Raji (cell line): Measurements from ENCODE around the gene RHOT1.

ENCODE experiments used
- POLR2A ChIP-seq: IDR thresholded peaks from 2 replicates; pipeline ENCODE4 v1.6.1; 2011; ENCODE audit warnings: low read depth, low read length, control low read depth; ENCODE audit not compliant: insufficient read depth

RHOT1 gene

DNA sequence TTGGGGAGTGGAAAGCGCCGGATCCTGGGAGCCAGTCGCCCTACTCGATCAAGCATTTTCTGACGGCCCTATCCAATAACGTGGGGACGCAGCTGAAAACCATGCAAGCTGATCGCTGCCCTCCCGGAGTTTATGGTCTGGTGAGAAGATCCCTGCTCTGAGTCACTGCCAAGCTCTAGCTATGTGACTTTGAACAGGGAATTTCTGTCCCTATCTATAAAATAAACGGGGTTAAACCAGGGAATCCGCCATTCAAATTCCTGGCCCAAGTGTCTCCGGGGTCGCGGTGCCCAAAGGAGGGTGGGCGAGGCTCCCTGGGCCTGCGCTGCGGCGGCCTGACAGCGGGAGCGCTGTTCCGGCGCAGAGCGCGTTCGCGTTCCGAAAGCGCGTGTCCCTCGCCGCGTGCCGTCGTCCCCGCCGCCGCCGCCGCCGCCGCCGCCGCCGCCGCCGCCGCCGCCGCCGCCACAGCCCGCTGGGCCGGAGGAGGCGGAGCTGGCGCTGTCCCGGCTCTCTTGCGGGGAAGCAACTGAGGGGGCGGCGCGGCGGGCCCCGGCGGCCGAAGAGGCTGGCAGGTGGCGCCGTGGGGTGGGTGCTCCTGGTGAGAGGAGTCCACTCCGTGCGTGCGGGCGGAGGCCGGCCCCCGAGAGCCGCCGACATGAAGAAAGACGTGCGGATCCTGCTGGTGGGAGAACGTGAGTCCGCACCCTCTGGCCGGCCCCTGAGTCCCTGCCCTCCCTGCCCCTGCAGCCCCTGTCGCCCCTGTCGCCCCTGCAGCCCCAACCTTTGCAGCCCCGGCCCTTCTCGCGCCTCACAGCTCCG lies at the start of gene RHOT1:
Gene RHOT1, plus strand, starts transcription at position 465 of the 819 bp plus-strand sequence. Its CDS starts 191 bp downstream, at position 656.
- TF ChIP-seq POLR2A: peak; percentile 62

- TF ChIP-seq POLR2A: no peak
Observed at GRCh38 chr17:32099686-32100085, 42.6 kb upstream of the RHOT1 start.

- no peak for TF ChIP-seq POLR2A
Observed at GRCh38 chr17:32100971-32101631, 41.2 kb upstream of the RHOT1 start.

DNA sequence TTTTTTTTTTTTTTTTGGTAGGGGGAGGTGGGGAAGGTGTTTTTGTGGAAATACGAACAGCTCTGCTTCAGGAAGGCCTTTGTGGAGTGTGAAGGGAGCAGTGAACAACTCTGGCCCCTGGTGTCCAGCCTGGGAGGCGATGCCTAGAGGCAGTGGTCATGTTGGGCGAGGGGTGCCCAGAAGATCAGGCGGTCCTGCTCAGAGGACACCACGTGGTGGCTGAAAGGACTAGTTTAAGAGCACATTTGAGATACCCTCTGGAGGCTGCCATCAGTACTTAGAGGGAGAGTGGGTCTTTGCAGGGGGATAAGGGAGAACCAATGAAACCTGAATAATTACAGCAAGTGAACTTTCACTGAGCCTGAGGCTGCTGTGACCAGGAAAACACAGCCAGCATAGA lies 40.1 kb upstream of the RHOT1 start:
- TF ChIP-seq POLR2A: no peak

GRCh38 chr17:32102646-32103186 lies 39.6 kb upstream of the RHOT1 start:
- no peak for TF ChIP-seq POLR2A

DNA sequence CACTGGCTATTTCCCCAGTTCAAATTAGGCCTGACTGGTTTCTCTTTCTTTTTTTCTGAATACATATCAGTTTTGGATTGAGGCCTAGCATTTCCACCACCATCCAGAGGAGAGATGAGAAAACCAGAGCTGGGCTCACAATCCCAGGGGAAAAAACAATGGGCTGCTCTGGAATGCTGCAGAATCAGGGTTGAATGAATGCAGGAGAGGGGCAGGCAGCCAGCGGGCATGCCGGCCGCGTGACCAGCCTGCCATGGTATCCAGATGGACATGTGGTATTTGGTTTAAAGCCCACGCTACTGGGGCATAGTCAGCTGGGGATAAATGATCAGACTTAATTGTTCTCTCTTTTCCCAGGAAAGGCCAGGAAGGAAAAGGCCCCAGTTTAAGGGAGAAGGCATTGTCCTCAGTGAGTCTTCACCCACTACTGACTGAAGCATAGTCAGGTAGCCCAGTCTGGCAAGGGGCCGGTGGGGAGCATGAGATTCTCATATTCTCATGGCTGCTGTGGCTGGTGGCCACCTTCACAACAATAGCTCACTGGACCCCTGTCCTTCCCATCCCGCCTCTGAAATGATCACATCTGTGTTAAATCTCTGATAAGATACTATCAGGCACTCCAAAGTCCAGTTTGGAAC lies 38.7 kb upstream of the RHOT1 start:
- no peak for TF ChIP-seq POLR2A

GRCh38 chr17:32104158-32104557 lies 38.1 kb upstream of the RHOT1 start:
- no peak for TF ChIP-seq POLR2A

GRCh38 chr17:32110596-32110995 lies 31.7 kb upstream of the RHOT1 start:
- no peak for TF ChIP-seq POLR2A

DNA sequence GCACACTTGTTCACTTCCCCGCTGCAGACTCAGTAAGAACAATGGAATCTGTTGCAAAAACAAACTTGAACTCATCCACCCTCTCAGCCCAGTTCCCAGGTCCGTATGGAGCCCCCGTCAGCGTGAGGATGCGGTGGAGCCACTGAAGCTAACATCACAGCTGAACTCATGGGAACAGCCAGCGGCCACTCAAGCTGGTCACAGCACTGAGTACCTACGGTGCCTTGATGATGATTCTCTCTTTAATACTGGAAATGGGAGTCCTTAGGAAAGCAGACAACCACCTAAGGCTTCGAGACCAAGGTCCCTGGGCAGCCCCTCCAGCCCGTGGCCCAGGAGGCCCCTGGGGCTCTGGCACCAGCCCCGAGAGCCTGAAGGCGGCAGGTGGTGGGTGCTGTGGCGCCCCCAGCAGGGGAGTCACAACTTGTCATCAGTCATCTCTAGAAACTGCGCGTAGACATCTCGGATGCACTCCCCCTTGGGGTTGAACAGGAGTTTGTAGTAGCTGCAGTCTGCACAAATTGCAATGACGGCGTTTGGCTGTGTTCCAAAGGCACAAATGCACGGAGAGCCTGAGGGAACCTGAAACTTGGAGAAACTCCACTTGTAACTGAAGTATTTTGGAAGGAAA lies 31.0 kb upstream of the RHOT1 start:
- no peak for TF ChIP-seq POLR2A

GRCh38 chr17:32112416-32112815 lies 29.9 kb upstream of the RHOT1 start:
- no peak for TF ChIP-seq POLR2A

DNA sequence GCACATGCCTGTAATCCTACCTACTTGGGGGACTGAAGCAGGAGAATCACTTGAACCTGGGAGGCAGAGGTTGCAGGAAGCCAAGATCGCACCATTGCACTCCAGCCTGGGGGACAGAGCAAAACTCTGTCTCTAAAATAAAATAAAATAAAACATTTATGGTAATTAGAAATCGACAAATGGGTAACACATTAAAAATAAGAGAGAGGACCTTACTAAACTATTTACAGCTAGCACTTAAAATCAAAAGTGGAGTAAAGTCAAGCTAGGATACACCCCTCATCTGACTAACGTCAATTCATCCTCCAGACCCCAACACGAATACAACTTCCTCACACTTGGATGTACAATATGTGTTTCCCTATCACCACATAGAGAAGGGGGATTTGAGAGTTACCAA lies 27.8 kb upstream of the RHOT1 start:
- TF ChIP-seq POLR2A: no peak

GRCh38 chr17:32116937-32117336 lies 25.4 kb upstream of the RHOT1 start:
- TF ChIP-seq POLR2A: no peak

DNA sequence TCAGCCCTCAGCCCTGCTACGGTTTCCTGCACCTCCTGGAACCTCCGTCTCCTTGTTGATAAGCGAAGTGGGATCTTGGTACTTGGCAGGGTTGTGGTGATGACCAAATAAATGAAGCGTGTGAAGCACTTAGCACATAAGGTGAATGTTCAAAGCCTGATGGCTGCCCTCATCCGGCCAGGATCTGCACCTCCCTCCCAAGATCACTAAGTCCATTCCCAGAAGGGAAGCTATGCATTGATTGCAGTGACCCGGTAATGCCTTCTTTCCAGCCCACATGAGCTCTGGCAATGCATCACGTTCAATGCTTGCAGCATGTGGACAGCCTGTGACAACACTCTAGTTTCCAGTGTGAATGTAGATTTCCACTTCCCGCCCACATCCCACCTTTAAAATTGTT lies 24.9 kb upstream of the RHOT1 start:
- TF ChIP-seq POLR2A: no peak

DNA sequence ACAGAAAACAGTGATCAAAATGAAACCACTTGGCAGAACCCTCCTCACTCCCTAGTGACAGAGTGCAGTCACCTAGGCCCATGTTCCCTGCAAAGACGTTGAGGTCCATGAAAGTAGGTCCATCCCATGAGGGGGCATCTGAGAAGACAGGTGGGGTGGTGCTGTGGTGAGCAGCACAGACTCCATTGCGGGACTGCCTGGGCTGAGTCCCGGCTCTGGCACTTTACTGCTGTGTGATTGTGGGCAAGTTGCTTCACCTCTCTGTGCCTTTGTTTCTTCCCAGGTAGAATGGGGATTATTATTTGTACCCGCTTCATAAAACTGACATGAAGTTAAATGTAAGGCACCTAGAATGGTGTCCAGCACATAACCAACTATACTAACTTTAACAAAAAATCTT lies 23.5 kb upstream of the RHOT1 start:
- TF ChIP-seq POLR2A: no peak

DNA sequence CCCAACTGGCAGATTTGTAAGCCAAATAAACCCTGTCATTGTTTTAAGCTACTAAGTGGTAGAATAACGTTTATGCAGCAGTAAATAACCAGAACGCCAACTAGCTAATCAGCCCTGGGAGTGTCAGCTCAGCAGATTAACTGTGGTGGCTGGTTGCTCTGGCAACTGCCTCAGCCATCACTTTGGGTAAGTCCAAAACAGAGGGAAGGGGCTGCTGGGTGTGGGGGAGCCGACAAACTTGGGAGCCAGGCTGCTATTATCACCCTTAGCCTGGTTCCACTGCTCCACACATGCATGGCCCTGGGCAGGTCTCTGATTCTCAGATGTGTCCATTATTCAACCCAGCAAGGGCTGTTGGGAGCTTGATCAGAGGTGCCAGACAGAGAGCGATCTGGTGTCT lies 22.2 kb upstream of the RHOT1 start:
- no peak for TF ChIP-seq POLR2A
